NCI-H1105 treated with DMSO at 0.1 percent for 48 hours (cell line): ENCODE data around the gene RAB30.
"Not testable (repeated sequence)": the region's sequence is repeated elsewhere in the genome, so short reads cannot be mapped to it uniquely, and the experiment has no call there.

Source experiments
- DNase-seq: peaks from one replicate; lab custom pipeline; 2025; lab: John Stamatoyannopoulos, UW

Gene RAB30

GRCh38 chr11:82943430-82943829 lies 128.3 kb downstream of the RAB30 start:
- DNase-seq, result not testable (repeated sequence)

- DNase-seq, result no peak
Measured at GRCh38 chr11:82942376-82942775, 129.3 kb downstream of the RAB30 start.

GRCh38 chr11:82939456-82939855 lies 132.2 kb downstream of the RAB30 start:
- no peak for DNase-seq

- no peak for DNase-seq
Measured at GRCh38 chr11:82937554-82937953, 134.1 kb downstream of the RAB30 start.

GRCh38 chr11:82936261-82936660 lies 135.4 kb downstream of the RAB30 start:
- DNase-seq, result no peak

GRCh38 chr11:82932564-82932963 lies 139.1 kb downstream of the RAB30 start:
- DNase-seq, result no peak

GRCh38 chr11:82930734-82931133 lies 141.0 kb downstream of the RAB30 start:
- DNase-seq, result no peak

- no peak for DNase-seq
Measured at GRCh38 chr11:82930229-82930628, 141.5 kb downstream of the RAB30 start.

- DNase-seq, result no peak
Measured at GRCh38 chr11:82929121-82929520, 142.6 kb downstream of the RAB30 start.

GRCh38 chr11:82927264-82927880 lies 144.3 kb downstream of the RAB30 start:
- DNase-seq, result peak; percentile 77

- DNase-seq, result no peak
Measured at GRCh38 chr11:82924522-82925224, 147.0 kb downstream of the RAB30 start.
